ENCODE results near the gene HCK.

The HCK gene

DNA sequence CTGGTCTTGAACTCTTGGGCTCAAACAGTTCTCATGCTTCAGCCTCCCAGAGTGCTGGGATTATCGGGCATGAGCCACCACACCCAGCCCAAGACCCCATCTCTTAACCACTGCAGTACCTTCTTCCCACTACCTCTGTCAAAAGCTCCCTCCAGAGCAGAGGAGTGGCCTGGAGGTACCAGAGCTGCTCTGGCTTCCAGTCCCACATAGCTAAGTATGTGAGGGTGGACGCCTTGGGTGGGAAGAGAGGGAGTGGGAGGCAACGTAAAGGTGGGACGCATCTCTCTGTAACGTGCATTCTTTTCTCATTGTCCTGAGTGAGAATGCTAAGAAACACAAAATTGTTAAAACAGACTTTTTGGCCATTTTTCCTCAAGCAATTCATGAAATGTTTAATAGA lies 82.0 kb downstream of the HCK start:
- DNase-seq = no peak

DNA sequence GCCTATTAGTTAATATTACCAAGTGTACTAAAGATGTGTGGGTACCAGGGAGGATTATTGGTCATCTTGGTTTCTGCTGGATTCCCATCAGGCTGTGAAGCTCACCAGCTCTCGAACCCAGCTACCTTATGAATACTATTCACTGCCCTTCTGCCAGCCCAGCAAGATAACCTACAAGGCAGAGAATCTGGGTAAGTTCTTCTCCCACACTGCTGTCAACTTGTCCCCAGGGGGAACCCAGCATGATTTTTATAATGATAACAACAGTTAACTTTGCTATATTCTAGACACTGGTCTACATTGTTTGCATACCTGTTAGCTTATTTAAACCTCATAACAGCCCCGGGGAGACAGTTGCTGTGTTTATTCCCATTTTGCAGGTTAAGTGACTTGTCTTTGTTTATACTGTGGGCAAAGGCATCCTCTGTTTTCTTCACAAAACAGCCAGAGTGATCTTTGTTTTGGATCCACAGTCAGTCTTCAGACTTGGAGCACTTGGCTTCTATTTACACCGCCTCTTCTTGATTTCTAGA lies 84.0 kb downstream of the HCK start:
- no peak for DNase-seq

DNA sequence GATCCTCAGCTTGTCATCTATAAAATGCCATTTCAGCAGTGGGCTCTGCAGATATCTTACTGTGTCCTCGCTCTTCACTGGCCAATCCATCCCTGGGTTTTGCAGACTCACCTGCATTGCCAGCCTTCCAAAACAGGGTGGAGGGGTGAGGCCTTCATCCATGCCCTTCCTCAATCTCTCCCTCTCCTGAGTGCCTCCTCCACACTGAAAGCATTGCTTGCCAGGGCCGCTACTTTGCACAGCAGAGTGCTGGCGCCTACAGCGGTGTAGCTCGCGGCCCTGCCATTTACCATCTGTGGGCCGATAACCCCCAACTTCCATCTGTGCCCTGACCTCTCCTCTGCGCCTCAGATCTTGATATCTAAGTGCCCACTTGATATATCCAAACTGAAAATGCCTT lies 86.9 kb downstream of the HCK start:
- DNase-seq = no peak

DNA sequence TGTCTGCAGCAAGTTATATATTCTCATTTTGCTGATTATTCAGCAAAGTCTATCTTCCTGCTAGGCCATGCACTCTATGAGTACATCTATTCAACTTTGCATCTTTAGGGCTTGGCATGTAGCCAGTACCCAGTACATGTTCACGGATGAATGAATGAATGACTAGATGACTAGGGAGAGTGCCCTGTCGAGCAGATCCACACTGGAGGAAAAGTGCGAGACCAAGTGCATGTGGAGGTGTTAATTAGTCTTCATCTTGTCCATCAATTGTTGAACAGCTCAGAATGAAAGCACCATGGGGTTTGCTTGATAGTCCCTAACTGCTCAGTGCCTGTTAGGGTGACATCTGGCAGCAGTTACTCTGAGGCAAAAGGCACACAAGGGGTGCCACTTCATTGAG lies 87.9 kb downstream of the HCK start:
- DNase-seq = no peak

DNA sequence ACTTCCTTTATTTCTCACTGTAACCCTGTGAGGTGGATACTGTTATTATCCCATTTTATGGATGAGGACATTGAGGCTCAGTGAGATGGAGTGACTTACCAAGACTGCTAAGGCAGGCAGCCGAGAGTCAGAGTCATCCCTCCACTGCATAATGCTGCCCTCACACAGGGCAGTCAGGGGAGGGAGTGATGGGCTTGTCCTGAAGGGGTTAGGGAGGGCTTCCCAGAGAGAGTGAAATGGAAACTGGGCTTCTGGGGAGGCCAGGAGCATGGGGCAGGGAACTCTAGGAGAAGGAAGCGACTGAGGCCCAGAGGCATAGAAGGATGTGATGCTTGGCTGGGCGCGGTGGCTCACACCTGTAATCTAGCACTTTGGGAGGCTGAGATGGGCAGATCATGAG lies 88.6 kb downstream of the HCK start:
- DNase-seq = no peak

DNA sequence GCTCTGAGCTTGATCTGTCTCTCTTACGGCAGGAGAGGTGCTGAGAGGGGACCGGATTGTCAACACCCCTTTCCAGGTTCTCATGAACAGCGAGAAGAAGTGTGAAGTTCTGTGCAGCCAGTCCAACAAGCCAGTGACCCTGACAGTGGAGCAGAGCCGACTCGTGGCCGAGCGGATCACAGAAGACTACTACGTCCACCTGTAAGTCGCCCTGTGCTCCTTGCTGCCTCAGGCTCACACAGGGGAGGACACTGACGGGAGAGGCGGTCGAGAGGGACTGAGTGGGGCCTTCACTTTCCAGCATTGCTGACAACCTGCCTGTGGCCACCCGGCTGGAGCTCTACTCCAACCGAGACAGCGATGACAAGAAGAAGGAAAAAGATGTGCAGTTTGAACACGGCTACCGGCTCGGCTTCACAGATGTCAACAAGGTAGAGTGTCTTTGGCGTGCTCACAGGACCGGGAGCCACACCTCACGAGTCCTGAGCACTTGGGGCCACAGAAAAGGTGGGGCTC lies 89.5 kb downstream of the HCK start:
- no peak for DNase-seq

DNA sequence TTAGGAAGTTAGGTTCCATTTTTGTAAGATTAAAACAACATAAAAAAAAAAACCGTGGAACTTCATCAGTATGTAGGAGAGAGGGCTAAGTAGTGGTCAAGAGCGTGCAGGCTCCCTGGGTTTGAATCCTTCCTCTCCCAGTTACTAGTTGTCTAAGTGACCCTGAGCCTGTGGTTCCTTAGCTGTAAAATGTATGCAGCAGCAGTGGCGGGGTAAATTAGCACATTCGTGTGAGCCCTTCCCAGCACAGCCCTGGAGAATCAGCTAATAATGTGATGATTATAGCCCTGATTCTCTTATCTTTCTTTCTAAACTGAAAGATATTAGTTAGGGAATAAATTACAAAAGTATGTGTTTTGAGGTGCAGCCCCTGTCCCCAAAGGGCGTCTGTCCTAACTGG lies 90.0 kb downstream of the HCK start:
- no peak for DNase-seq

DNA sequence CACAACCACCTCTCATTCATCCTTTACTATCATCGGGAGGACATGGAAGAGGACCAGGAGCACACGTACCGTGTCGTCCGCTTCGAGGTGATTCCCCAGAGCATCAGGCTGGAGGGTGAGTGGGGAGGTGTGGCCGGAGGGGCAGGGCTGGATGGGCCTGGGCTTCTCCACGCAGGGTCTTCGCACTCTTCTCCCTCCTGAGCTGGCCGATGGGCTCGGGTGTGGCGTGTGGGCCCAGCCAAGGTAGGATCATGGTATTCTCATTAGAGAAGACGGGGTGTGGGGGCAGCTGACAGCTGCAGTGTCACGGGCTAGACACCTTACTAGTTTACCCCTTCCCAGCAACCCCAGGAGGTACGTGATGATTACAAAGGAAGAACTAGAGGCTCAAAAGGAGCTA lies 90.9 kb downstream of the HCK start:
- DNase-seq = no peak

DNA sequence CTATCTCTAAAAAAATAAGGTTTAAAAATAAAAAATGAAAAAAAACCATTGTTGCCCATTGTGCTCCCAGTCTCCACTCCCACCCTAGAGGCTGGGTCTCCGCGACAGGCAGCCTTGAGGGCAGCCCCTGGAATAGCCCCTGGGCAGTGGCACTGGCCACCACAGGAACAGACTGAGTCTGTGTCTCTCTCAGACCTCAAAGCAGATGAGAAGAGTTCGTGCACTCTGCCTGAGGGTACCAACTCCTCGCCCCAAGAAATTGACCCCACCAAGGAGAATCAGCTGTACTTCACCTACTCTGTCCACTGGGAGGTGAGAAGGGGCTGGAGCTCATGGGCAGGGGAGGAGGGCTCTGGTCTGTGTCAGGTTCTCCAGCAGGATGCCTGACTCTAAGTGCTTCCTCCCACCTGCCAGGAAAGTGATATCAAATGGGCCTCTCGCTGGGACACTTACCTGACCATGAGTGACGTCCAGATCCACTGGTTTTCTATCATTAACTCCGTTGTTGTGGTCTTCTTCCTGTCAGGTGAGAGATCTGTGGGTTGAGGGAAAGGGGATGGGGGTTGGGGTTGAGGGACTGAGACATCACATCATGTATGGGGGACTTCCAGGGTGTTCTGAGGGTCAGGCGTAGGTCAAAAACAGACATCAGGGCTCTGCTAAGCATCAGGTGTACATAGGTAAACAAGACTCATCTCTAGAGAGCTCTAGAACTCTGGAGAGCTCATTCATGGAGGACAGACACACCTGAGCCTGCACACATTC lies 93.0 kb downstream of the HCK start:
- DNase-seq = no peak

DNA sequence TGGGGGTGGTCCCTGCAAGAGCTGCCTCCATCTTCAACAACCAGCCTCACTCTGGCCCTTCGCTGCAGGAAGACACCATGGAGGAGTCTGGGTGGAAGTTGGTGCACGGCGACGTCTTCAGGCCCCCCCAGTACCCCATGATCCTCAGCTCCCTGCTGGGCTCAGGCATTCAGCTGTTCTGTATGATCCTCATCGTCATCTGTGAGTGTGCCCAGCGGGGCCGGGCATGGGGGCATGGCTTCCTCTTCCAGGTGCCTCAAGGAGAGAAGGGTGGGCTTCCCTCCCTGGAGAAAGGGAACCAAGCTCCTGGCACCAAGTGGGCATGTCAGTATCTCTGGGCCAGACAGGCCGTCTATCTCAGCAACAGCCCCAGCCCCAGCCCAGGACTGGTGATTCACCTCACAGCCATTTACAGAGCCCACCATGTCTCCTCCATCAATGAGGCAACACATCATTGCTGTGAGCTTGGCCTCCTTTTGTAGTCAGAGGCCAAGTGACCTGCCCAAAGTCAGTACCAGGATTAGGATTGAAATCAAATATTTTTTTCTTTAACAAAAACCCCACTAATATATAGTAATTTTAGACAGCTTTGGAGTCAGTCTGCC lies 97.6 kb downstream of the HCK start:
- DNase-seq = no peak

DNA sequence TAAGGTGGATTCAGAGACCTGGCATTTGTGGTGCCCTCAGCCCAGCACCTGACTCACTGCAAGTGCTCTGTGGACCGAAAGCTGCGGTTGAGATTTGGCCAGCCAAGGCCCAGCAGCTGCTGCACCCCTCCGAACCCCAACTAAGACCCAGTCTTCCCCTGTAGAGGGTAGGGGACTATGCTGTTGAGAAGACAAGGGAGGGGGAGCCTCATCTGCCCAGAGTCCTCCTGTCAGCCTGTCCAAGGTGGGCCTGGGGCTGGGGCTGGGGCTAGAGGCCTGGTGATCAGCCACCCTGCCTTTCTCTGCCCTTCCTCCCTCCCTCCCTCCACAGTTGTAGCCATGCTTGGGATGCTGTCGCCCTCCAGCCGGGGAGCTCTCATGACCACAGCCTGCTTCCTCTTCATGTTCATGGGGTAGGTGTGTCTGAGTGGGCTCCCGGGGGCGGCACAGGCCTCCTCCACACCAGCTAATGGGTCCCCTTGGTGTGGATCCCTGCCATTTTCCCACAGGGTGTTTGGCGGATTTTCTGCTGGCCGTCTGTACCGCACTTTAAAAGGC lies 98.3 kb downstream of the HCK start:
- no peak for DNase-seq

Data from stimulated activated CD4-positive, alpha-beta T cell treated with anti-CD3 and anti-CD28 coated beads, Interleukin-4, amount 100 ng/mL, for 4 hours (primary cell).